ENCODE results near the gene HPCAL1. TPM values are rescaled to one million over a fixed set of nuclear protein-coding genes. Genes with fewer than 3 reads are reported as not detected.

Gene HPCAL1
- total and polyA plus RNA-seq, 2 of the 8 experiments (the other 6 are each of a cell fraction or from before 2014, with no cell fraction given), result 5.8 to 8.6 TPM

DNA sequence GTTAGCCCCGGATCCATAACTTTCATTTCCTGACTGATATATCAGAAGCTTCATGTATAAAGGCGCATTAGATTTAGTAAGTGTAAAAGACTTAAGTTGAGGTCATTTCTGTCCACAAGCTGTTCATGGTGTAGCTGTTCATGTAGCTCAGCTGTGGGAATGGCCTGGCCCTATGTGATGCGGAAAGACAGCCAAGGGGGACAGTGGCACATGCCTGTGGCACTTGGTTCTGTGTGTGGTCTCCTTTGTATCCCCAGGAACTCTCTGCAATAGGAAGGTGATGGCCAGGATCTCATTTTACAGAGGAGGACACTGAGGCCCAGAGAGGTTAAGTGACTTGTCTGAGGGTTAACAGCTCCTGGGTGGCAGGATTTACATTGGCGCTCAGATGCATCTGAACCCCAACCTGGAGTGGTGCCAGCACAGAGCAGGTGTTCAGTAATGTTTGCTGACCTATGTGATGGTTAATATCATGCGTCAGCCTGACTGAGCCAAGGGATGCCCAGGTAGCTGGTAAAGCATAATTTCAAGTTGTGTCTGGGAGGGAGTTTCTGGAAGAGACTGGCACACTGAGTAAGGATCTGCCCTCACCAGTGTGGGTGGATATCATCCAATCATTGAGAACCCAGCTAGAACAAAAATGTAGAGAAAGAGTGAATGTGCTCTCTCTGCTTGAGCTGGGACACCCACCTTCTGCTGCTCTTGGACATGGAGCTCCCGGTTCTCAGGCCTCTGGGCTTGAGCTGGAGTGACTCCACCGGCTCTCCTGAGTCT lies 25.4 kb downstream of the HPCAL1 start:
- Histone ChIP-seq H3K56ac (replicated peaks; ENCODE audit: insufficient read length, low read depth, low read length) (no peak overlapping the region), H4K5ac (ENCODE audit: insufficient read length, low read depth, low read length) (no peak overlapping the region), H2BK5ac (ENCODE audit: low read depth, low read length) (no peak overlapping the region), H3K9ac (replicated peaks in 1 of 4; ENCODE audit: extremely low read depth in 1 of 4, low read depth in 3 of 4, low read length in 3 of 4) (no peak overlapping the region), H2BK20ac (ENCODE audit: low read length) (peak overlapping the region; percentile 34; the same call in 1 of the 2 replicates), H3K79me1 (ENCODE audit: low read depth, low read length) (peaks cover 2% of the 10 kb centered on the region; the same call in 1 of the 2 replicates), H3K4ac (replicated peaks; ENCODE audit: insufficient read length, low read depth, low read length) (no peak overlapping the region), H3K36me3 (ENCODE audit: control insufficient read depth in 2 of 4, insufficient read depth in 4 of 4, low read length in 3 of 4) (no peaks in the 10 kb centered on the region), H4K20me1 (replicated peaks in 1 of 2; ENCODE audit: control insufficient read depth in 1 of 2, insufficient read depth in 2 of 2, low read length in 2 of 2) (no peaks in the 10 kb centered on the region), H3K9me3 (ENCODE audit: insufficient read depth in 2 of 2, low read depth in 1 of 2, low read length in 1 of 2) (peaks cover 3% of the 10 kb centered on the region in 2 experiments; a peak in 1 of 4 replicates), H2AFZ (ENCODE audit: low read length) (no peak overlapping the region), H2BK15ac (ENCODE audit: low read length) (peak overlapping the region; percentile 12; the same call in 1 of the 2 replicates), H3K23me2 (ENCODE audit: low read depth, low read length) (no peaks in the 10 kb centered on the region), H3K27ac (ENCODE audit: low read depth, low read length) (no peak overlapping the region), H2BK12ac (ENCODE audit: low read depth, low read length) (peak overlapping the region; percentile 80; the same call in 1 of the 2 replicates), H3K79me2 (ENCODE audit: control insufficient read depth in 1 of 2, insufficient read depth in 2 of 2, low read length in 2 of 2) (no peaks in the 10 kb centered on the region), H3K27me3 (replicated peaks in 1 of 4; ENCODE audit: control insufficient read depth in 3 of 4, extremely low read depth in 1 of 4, insufficient read depth in 3 of 4, low read length in 3 of 4) (0 out of 7 replicates have a peak, but pooled peaks cover 0 to 1% (median 0%) of the 10 kb centered on the region in 4 experiments), H3K4me2 (ENCODE audit: insufficient read depth in 1 of 2, low read depth in 2 of 2, low read length in 2 of 2) (no peak overlapping the region), H3K4me1 (replicated peaks in 1 of 4; ENCODE audit: control insufficient read depth in 3 of 4, insufficient read depth in 4 of 4, low read length in 3 of 4) (peaks cover 6 to 44% (median 23%) of the 10 kb centered on the region in 4 experiments), H4K8ac (ENCODE audit: extremely low read depth, insufficient read depth, low read length) (peak overlapping the region; percentile 31; the same call in 1 of the 2 replicates), H3K14ac (ENCODE audit: insufficient read length) (no peak overlapping the region), H2AK5ac (ENCODE audit: low read depth, low read length) (peak overlapping the region; percentile 48; the same call in 1 of the 2 replicates), H2BK120ac (replicated peaks; ENCODE audit: low read depth, low read length) (no peak overlapping the region), H3K23ac (ENCODE audit: insufficient read length) (no peak overlapping the region), H4K91ac (replicated peaks; ENCODE audit: insufficient read length, low read length) (peak overlapping the region; percentile 72), H3K4me3 (ENCODE audit: extremely low read depth in 1 of 4, insufficient read depth in 2 of 4, low read depth in 3 of 4, low read length in 4 of 4) (no peak overlapping the region), H3K18ac (ENCODE audit: extremely low read depth, low read length) (0 out of 2 replicates have a peak overlapping the region, but pooled peaks have one; percentile 76)
- FAIRE-seq (no peak), DNase-seq (ENCODE audit: low read depth in 1 of 2, low spot score in 2 of 2) (no peak)
- TF ChIP-seq TEAD4 (IDR thresholded peaks at IDR 0.05; ENCODE audit: low read depth, low read length), result no peak
- CTCF ChIA-PET (ENCODE audit: partially characterized antibody), result interaction anchor here (0.8 to 4.9 kb wide), 12 partner anchors 7 to 204 kb away, joined by 3 to 24 read pairs (median 4); no protein-coding TSS in a partner anchor
- WGBS, 2 experiments (ENCODE audit: extremely low coverage in 1 of 2, insufficient coverage in 1 of 2, insufficient read length in 1 of 2, insufficient replicate concordance in 2 of 2, low coverage in 1 of 2, low lambda C conversion rate in 2 of 2, missing lambda C conversion rate in 1 of 2), result 92% methylated on average over 7 of the region's 7 CpGs; no CpG with 5 or more reads in 1 of the 2 experiments
- POLR2A ChIA-PET (ENCODE audit: partially characterized antibody), result interaction anchor here (1.0 kb wide), 1 partner anchor 12 kb away, joined by 3 read pairs; no protein-coding TSS in a partner anchor
